ENCODE data around the gene TUBGCP5.

GRCh38 chr15:23079766-23080165 lies 40.4 kb upstream of the TUBGCP5 start:
- TF ChIP-seq CTCF (IDR thresholded peaks at IDR 0.05), result no peak
- no peak for TF ChIP-seq POLR2A (IDR thresholded peaks at IDR 0.05)
